OCI-LY3 (cell line): ENCODE data around the gene ARHGAP4.
A peak's percentile ranks its signal among the peaks of the same experiment; 100 is the strongest.

ENCODE experiments used
- H2AFZ ChIP-seq: fragments of 200-600, 300-600 bp; shearing (Covaris generic); 2 replicates; pipeline ENCODE4 v1.6.0; 2014; ENCODE audit warnings: antibody characterized with exemption, low read depth, low read length
- H3K27ac ChIP-seq: fragments of 200-600, 300-600 bp; sonication (generic); 2 replicates; pipeline ENCODE4 v1.5.1; 2014; ENCODE audit warnings: mild to moderate bottlenecking, low read length, moderate library complexity, mixed read lengths
- H3K27me3 ChIP-seq: fragments of 200-600, 300-600 bp; sonication (generic); 2 replicates; pipeline ENCODE4 v1.6.1; 2014; ENCODE audit warnings: low read depth, low read length, mixed read lengths
- H3K36me3 ChIP-seq: fragments of 200-600, 300-600 bp; sonication (generic); replicated peaks from 2 replicates; pipeline ENCODE3; 2014; ENCODE audit warnings: low read depth, low read length, mixed read lengths
- H3K4me1 ChIP-seq: fragments of 300-600, 200-600 bp; sonication (generic); 2 replicates; pipeline ENCODE4 v1.6.1; 2014; ENCODE audit warnings: low read length, mixed read lengths
- H3K4me2 ChIP-seq: fragments of 200-600, 300-600 bp; sonication (generic); 2 replicates; pipeline ENCODE4 v1.6.1; 2014; ENCODE audit warnings: low read length, mixed read lengths
- H3K4me3 ChIP-seq: fragments of 300-600, 200-600 bp; sonication (generic); 2 replicates; pipeline ENCODE4 v1.5.1; 2014; ENCODE audit warnings: antibody characterized with exemption, mild to moderate bottlenecking, low read length, moderate library complexity
- H3K79me2 ChIP-seq: fragments of 300-600, 200-600 bp; shearing (Covaris generic); 2 replicates; pipeline ENCODE4 v1.6.1; 2014; ENCODE audit warnings: mild to moderate bottlenecking, low read length, mixed read lengths
- H3K9ac ChIP-seq: fragments of 300-600, 200-600 bp; shearing (Covaris generic); 2 replicates; pipeline ENCODE4 v1.6.0; 2014; ENCODE audit warnings: mild to moderate bottlenecking, low read length, moderate library complexity
- H3K9me3 ChIP-seq: fragments of 200-600, 300-600 bp; shearing (Covaris generic); 2 replicates; pipeline ENCODE4 v1.6.1; 2014; ENCODE audit warnings: low read length, mixed read lengths; ENCODE audit not compliant: insufficient read depth
- H4K20me1 ChIP-seq: fragments of 200-600, 300-600 bp; sonication (generic); 2 replicates; pipeline ENCODE4 v1.6.1; 2016; ENCODE audit warnings: low read length, mixed read lengths; ENCODE audit not compliant: insufficient read depth
- CTCF ChIP-seq: fragments of 200-600, 300-600 bp; sonication (generic); IDR thresholded peaks from 2 replicates; pipeline ENCODE4 v1.5.1; 2014; ENCODE audit warnings: antibody characterized with exemption, low read length, low read depth
- EZH2phosphoT487 ChIP-seq: fragments of 200-600 bp; shearing (Covaris generic); IDR thresholded peaks from 2 replicates; pipeline ENCODE4 v1.6.1; 2018; ENCODE audit warnings: antibody characterized with exemption, mixed run types, low read depth

The ARHGAP4 gene

GRCh38 chrX:153871946-153872878, 53.9 kb downstream of the ARHGAP4 start:
- H2AFZ ChIP-seq: no peak overlapping the region
- TF ChIP-seq EZH2phosphoT487 (no peak), CTCF (no peak)
- no peak overlapping the region for H3K4me2 ChIP-seq
- H3K9ac ChIP-seq: no peak overlapping the region
- no peak overlapping the region for H3K4me3 ChIP-seq
- no peaks in the 10 kb centered on the region for H3K27me3 ChIP-seq
- H4K20me1 ChIP-seq: peaks cover 27% of the 10 kb centered on the region
- H3K9me3 ChIP-seq: no peaks in the 10 kb centered on the region
- no peaks in the 10 kb centered on the region for H3K4me1 ChIP-seq
- no peak overlapping the region for H3K27ac ChIP-seq
- no peaks in the 10 kb centered on the region for H3K79me2 ChIP-seq
- no peaks in the 10 kb centered on the region for H3K36me3 ChIP-seq

- Histone ChIP-seq H3K4me1 (no peaks in the 10 kb centered on the region), H3K4me2 (no peak overlapping the region), H3K9ac (no peak overlapping the region), H4K20me1 (peaks cover 27% of the 10 kb centered on the region), H3K36me3 (no peaks in the 10 kb centered on the region), H3K27ac (no peak overlapping the region), H3K79me2 (no peaks in the 10 kb centered on the region), H2AFZ (no peak overlapping the region), H3K9me3 (no peaks in the 10 kb centered on the region), H3K27me3 (no peaks in the 10 kb centered on the region), H3K4me3 (no peak overlapping the region)
- TF ChIP-seq EZH2phosphoT487: no peak
- no peak for TF ChIP-seq CTCF
Measured at GRCh38 chrX:153871451-153871850, 54.6 kb downstream of the ARHGAP4 start.

- no peak overlapping the region for H3K27ac ChIP-seq
- no peak overlapping the region for H3K4me2 ChIP-seq
- no peaks in the 10 kb centered on the region for H3K36me3 ChIP-seq
- no peak overlapping the region for H2AFZ ChIP-seq
- H4K20me1 ChIP-seq: peaks cover 27% of the 10 kb centered on the region
- H3K79me2 ChIP-seq: no peaks in the 10 kb centered on the region
- H3K9ac ChIP-seq: no peak overlapping the region
- TF ChIP-seq EZH2phosphoT487 (no peak), CTCF (peak; percentile 9; the same call in 1 of the 2 replicates)
- no peaks in the 10 kb centered on the region for H3K27me3 ChIP-seq
- H3K4me1 ChIP-seq: no peaks in the 10 kb centered on the region
- no peak overlapping the region for H3K4me3 ChIP-seq
- no peaks in the 10 kb centered on the region for H3K9me3 ChIP-seq
Measured at GRCh38 chrX:153870791-153871360, 55.2 kb downstream of the ARHGAP4 start.

- Histone ChIP-seq H3K4me1 (no peaks in the 10 kb centered on the region), H3K36me3 (no peaks in the 10 kb centered on the region), H3K4me3 (no peak overlapping the region), H3K79me2 (no peaks in the 10 kb centered on the region), H2AFZ (no peak overlapping the region), H3K9ac (no peak overlapping the region), H3K27me3 (no peaks in the 10 kb centered on the region), H3K4me2 (no peak overlapping the region), H3K9me3 (no peaks in the 10 kb centered on the region), H4K20me1 (peaks cover 24% of the 10 kb centered on the region), H3K27ac (no peak overlapping the region)
- TF ChIP-seq CTCF: no peak
- no peak for TF ChIP-seq EZH2phosphoT487
Measured at GRCh38 chrX:153870288-153870690, 55.8 kb downstream of the ARHGAP4 start.
